B cell (primary cell): ENCODE measurements around the gene EIF5. TPM values are rescaled to one million over a fixed set of nuclear protein-coding genes. Genes with fewer than 3 reads are reported as not detected.

Experiments used
- ATAC-seq: fragments of 200-7000 bp; cut with Tn5 transposase; one replicate; pipeline ENCODE4 v1.10.0; 2021; ENCODE audit warnings: low read depth, mild to moderate bottlenecking, moderate number of reproducible peaks, moderate library complexity
- CTCF ChIA-PET: fragments of 350-600 bp; sonication (Branson Sonifier 250); formaldehyde crosslinking; loops from one replicate; lab custom pipeline; 2021; ENCODE audit warnings: antibody characterized with exemption, inconsistent platforms; lab: Charles Lee
- POLR2A ChIA-PET: fragments of 350-600 bp; sonication (Branson Sonifier 250); formaldehyde crosslinking; loops from one replicate; lab custom pipeline; 2021; ENCODE audit warnings: antibody characterized with exemption; lab: Charles Lee
- DNase-seq: peaks from one replicate; pipeline ENCODE4 v3.0.0; 2013
- H2AFZ ChIP-seq: 2 replicates; pipeline ENCODE4 v1.6.1; 2012; ENCODE audit warnings: mild to moderate bottlenecking, low read depth, low read length; ENCODE audit not compliant: insufficient read depth, poor library complexity, severe bottlenecking
- H3K27ac ChIP-seq, 2 donors: 1 replicate in 1 of 2; 2 replicates in 1 of 2; pipeline ENCODE4 v1.5.1; 2012 to 2013; ENCODE audit warnings: low read length in 2 of 2, mild to moderate bottlenecking in 2 of 2, moderate library complexity in 1 of 2
- H3K27me3 ChIP-seq, 4 experiments: fragments of 200-600 bp in 1 of 4; sonication (generic) in 1 of 4; replicated peaks in 1 of 4; 1 replicate in 2 of 4; 2 replicates in 2 of 4; pipeline versions ENCODE4 v1.6.1 to v1.7.0; 2013 to 2016; ENCODE audit warnings: low read length in 3 of 4, mild to moderate bottlenecking in 2 of 4, mixed read lengths in 1 of 4, moderate library complexity in 1 of 4; ENCODE audit not compliant: insufficient read depth in 4 of 4, control insufficient read depth in 3 of 4; ENCODE audit errors: control extremely low read depth in 1 of 4
- H3K36me3 ChIP-seq, 2 experiments: replicated peaks in 1 of 2; 1 replicate in 1 of 2; 2 replicates in 1 of 2; pipeline versions ENCODE4 v1.6.1 to v1.7.1; 2013; ENCODE audit warnings: low read length in 1 of 2; ENCODE audit not compliant: insufficient read depth in 2 of 2, control insufficient read depth in 1 of 2; ENCODE audit errors: control extremely low read depth in 1 of 2, extremely low read depth in 1 of 2
- H3K4me1 ChIP-seq, 2 donors: fragments of 200-600 bp in 1 of 2; sonication (generic) in 1 of 2; 1 replicate in 1 of 2; 2 replicates in 1 of 2; pipeline versions ENCODE4 v1.5.1 to v1.6.1; 2013 to 2017; ENCODE audit warnings: low read length in 2 of 2; ENCODE audit not compliant: control insufficient read depth in 2 of 2, insufficient read depth in 2 of 2
- H3K4me2 ChIP-seq: replicated peaks from 2 replicates; pipeline ENCODE3; 2012; ENCODE audit warnings: mild to moderate bottlenecking, low read depth, low read length; ENCODE audit not compliant: poor library complexity, severe bottlenecking
- H3K4me3 ChIP-seq, 5 experiments: fragments of 200-600 bp in 1 of 5; sonication (generic) in 1 of 5; 1 replicate in 3 of 5; 2 replicates in 2 of 5; pipeline versions ENCODE4 v1.5.1 to v1.7.0; 2011 to 2016; ENCODE audit warnings: low read length in 4 of 5, mild to moderate bottlenecking in 4 of 5, low read depth in 2 of 5, control low read depth in 1 of 5, moderate library complexity in 1 of 5; ENCODE audit not compliant: insufficient read depth in 1 of 5; ENCODE audit errors: control extremely low read depth in 1 of 5, extremely low read depth in 1 of 5
- H3K79me2 ChIP-seq: fragments of 200-600 bp; sonication (generic); one replicate; pipeline ENCODE4 v1.6.0; 2016; ENCODE audit warnings: low read length; ENCODE audit not compliant: control insufficient read depth, insufficient read depth
- H3K9ac ChIP-seq: fragments of 200-600 bp; sonication (generic); 2 replicates; pipeline ENCODE4 v1.6.1; 2017; ENCODE audit warnings: mild to moderate bottlenecking, low read length, moderate library complexity
- H3K9me3 ChIP-seq, 3 donors: one replicate each; pipeline versions ENCODE4 v1.6.1 to v1.7.1; 2013; ENCODE audit warnings: low read length in 2 of 3; ENCODE audit not compliant: control insufficient read depth in 2 of 3, insufficient read depth in 1 of 3; ENCODE audit errors: control extremely low read depth in 1 of 3
- H4K20me1 ChIP-seq: 2 replicates; pipeline ENCODE4 v1.6.0; 2012; ENCODE audit warnings: mild to moderate bottlenecking, low read length; ENCODE audit not compliant: insufficient read depth, control insufficient read depth, poor library complexity, severe bottlenecking
- H3K27ac Mint-ChIP-seq: one replicate; pipeline ENCODE4 v1.8.0; 2021; ENCODE audit warnings: mixed read lengths
- H3K27me3 Mint-ChIP-seq: one replicate; pipeline ENCODE4 v1.8.0; 2021; ENCODE audit warnings: mixed read lengths
- H3K4me1 Mint-ChIP-seq: one replicate; pipeline ENCODE4 v1.8.0; 2021; ENCODE audit warnings: mixed read lengths
- H3K4me3 Mint-ChIP-seq: one replicate; pipeline ENCODE4 v1.8.0; 2021; ENCODE audit warnings: mixed read lengths
- H3K9me3 Mint-ChIP-seq: one replicate; pipeline ENCODE4 v1.8.0; 2022; ENCODE audit warnings: mixed read lengths; ENCODE audit not compliant: insufficient read depth
- CTCF ChIP-seq: fragments of 200-600 bp; IDR thresholded peaks from one replicate; pipeline ENCODE4 v1.8.0; 2022; ENCODE audit warnings: antibody characterized with exemption, mild to moderate bottlenecking
- EZH2 ChIP-seq: IDR thresholded peaks from 2 replicates; pipeline ENCODE4 v1.6.1; 2012; ENCODE audit warnings: borderline replicate concordance, low read depth, mild to moderate bottlenecking, moderate library complexity, low read length; ENCODE audit not compliant: insufficient read depth, poor library complexity, severe bottlenecking
- WGBS: methylation state at CpG from one replicate; pipeline ENCODE4 v1.1.5; 2013; ENCODE audit warnings: missing lambda C conversion rate; ENCODE audit not compliant: insufficient coverage; 5-methylcytosine and 5-hydroxymethylcytosine counted together
- intact Hi-C: fragments of 100-400 bp; cut with micrococcal nuclease; formaldehyde crosslinking; loops from one replicate; pipeline ENCODE4 v1.10.0; 2022
- polyA plus RNA-seq: library from polyadenylated mRNA; depleted of rRNA; stranded (reverse); fragments of >200 nt; gene quantifications from 2 replicates; pipeline ENCODE4 v1.2.3, GENCODE V29; 2012
- total RNA-seq, 2 donors: library from RNA; stranded (reverse); fragments of 120-200 nt in 1 of 2; gene quantifications; 1 replicate in 1 of 2; 2 replicates in 1 of 2; pipeline versions ENCODE4 v1.2.3 to v1.2.4, GENCODE V29; 2013 to 2022

Gene EIF5
- total and polyA plus RNA-seq, 2 donors (not counting 1 experiment from before 2014, with no cell fraction given), result 206 to 314 TPM

- Mint-ChIP-seq H3K27ac (no peak overlapping the region), H3K9me3 (peaks cover 14% of the 10 kb centered on the region), H3K27me3 (peaks cover 36% of the 10 kb centered on the region), H3K4me1 (no peaks in the 10 kb centered on the region), H3K4me3 (no peak overlapping the region)
- no peak for ATAC-seq
- Histone ChIP-seq H3K27me3 (peaks cover 0 to 11% (median 3%) of the 10 kb centered on the region in 4 experiments), H3K27ac (no peak overlapping the region), H3K4me3 (no peak overlapping the region), H3K9ac (no peak overlapping the region), H3K79me2 (no peaks in the 10 kb centered on the region), H3K9me3 (peaks cover 1 to 20% (median 9%) of the 10 kb centered on the region in 3 donors), H3K4me2 (no peak overlapping the region), H3K4me1 (no peaks in the 10 kb centered on the region), H2AFZ (no peak overlapping the region), H4K20me1 (no peaks in the 10 kb centered on the region), H3K36me3 (no peaks in the 10 kb centered on the region)
- WGBS, result 98% methylated on average over 4 of the region's 7 CpGs
- intact Hi-C loops, result no loop called here
- DNase-seq, result no peak
- TF ChIP-seq CTCF, result no peak
- TF ChIP-seq EZH2, result no peak
- ChIA-PET CTCF (no interaction called here), POLR2A (no interaction called here)
Observed at GRCh38 chr14:103360548-103360947, 26.5 kb downstream of the EIF5 start.

- H3K79me2 ChIP-seq, result no peaks in the 10 kb centered on the region
- Mint-ChIP-seq H3K4me1 (no peaks in the 10 kb centered on the region), H3K9me3 (peaks cover 14% of the 10 kb centered on the region), H3K27me3 (peaks cover 34% of the 10 kb centered on the region), H3K27ac (no peak overlapping the region), H3K4me3 (no peak overlapping the region)
- no peaks in the 10 kb centered on the region for H4K20me1 ChIP-seq
- no peak for DNase-seq
- H3K9me3 ChIP-seq, result peaks cover 1 to 20% (median 9%) of the 10 kb centered on the region in 3 donors
- H3K4me1 ChIP-seq, result no peaks in the 10 kb centered on the region
- no peak overlapping the region for H2AFZ ChIP-seq
- no peak overlapping the region for H3K4me2 ChIP-seq
- H3K27me3 ChIP-seq, result peaks cover 0 to 11% (median 3%) of the 10 kb centered on the region in 4 experiments
- H3K36me3 ChIP-seq, result no peaks in the 10 kb centered on the region
- H3K27ac ChIP-seq, result no peak overlapping the region
- WGBS, result 96% methylated on average over 3 of the region's 5 CpGs
- no peak overlapping the region for H3K9ac ChIP-seq
- no peak for ATAC-seq
- intact Hi-C loops, result no loop called here
- ChIA-PET CTCF (interaction anchor here (2.3 kb wide), 1 partner anchor 29 kb away, joined by 6 read pairs; no protein-coding TSS in a partner anchor), POLR2A (no interaction called here)
- no peak overlapping the region for H3K4me3 ChIP-seq
- TF ChIP-seq EZH2 (no peak), CTCF (no peak)
Observed at GRCh38 chr14:103361867-103362266, 27.8 kb downstream of the EIF5 start.
